ENCODE measurements around the gene NR5A2. TPM values are rescaled to one million over a fixed set of nuclear protein-coding genes. Genes with fewer than 3 reads are reported as not detected.

The NR5A2 gene
- total RNA-seq, 1 donor from 2014 or later: 0.07 TPM

- no peak for TF ChIP-seq CTCF (IDR thresholded peaks at IDR 0.05)
- Mint-ChIP-seq H3K4me3 (no peak overlapping the region), H3K27me3 (peaks cover 46% of the 10 kb centered on the region), H3K9me3 (no peaks in the 10 kb centered on the region), H3K4me1 (peaks cover 1% of the 10 kb centered on the region), H3K36me3 (ENCODE audit: low read depth) (no peaks in the 10 kb centered on the region), H3K27ac (no peak overlapping the region)
- no peak for ATAC-seq (ENCODE audit: low read depth)
- intact Hi-C loops (cut with micrococcal nuclease): no loop called here
- CTCF ChIA-PET: interaction anchor here (0.7 kb wide), 1 partner anchor 364 kb away, joined by 3 read pairs; no protein-coding TSS in a partner anchor
- POLR2A ChIA-PET: no interaction called here
- no peak for DNase-seq
Measured at GRCh38 chr1:200048244-200048643, 20.7 kb downstream of the NR5A2 start.

- ATAC-seq (ENCODE audit: low read depth) (no peak), DNase-seq (no peak)
- H3K9me3 Mint-ChIP-seq: no peaks in the 10 kb centered on the region
- no peak overlapping the region for H3K27ac Mint-ChIP-seq
- POLR2A ChIA-PET: no interaction called here
- CTCF ChIA-PET: no interaction called here
- no peaks in the 10 kb centered on the region for H3K4me1 Mint-ChIP-seq
- H3K4me3 Mint-ChIP-seq: no peak overlapping the region
- no peaks in the 10 kb centered on the region for H3K36me3 Mint-ChIP-seq (ENCODE audit: low read depth)
- H3K27me3 Mint-ChIP-seq: peaks cover 40% of the 10 kb centered on the region
- TF ChIP-seq CTCF (IDR thresholded peaks at IDR 0.05): no peak
- intact Hi-C loops (cut with micrococcal nuclease): no loop called here
Measured at GRCh38 chr1:200049810-200050209, 22.3 kb downstream of the NR5A2 start.

GRCh38 chr1:200051620-200052019 lies 24.1 kb downstream of the NR5A2 start:
- no peaks in the 10 kb centered on the region for H3K4me1 Mint-ChIP-seq
- H3K9me3 Mint-ChIP-seq: no peaks in the 10 kb centered on the region
- no peak for TF ChIP-seq CTCF (IDR thresholded peaks at IDR 0.05)
- DNase-seq (no peak), ATAC-seq (ENCODE audit: low read depth) (no peak)
- no peak overlapping the region for H3K27ac Mint-ChIP-seq
- intact Hi-C loops (cut with micrococcal nuclease): no loop called here
- ChIA-PET POLR2A (no interaction called here), CTCF (no interaction called here)
- H3K27me3 Mint-ChIP-seq: peaks cover 25% of the 10 kb centered on the region
- no peaks in the 10 kb centered on the region for H3K36me3 Mint-ChIP-seq (ENCODE audit: low read depth)
- H3K4me3 Mint-ChIP-seq: no peak overlapping the region

- no peak for TF ChIP-seq CTCF (IDR thresholded peaks at IDR 0.05)
- POLR2A ChIA-PET: no interaction called here
- Mint-ChIP-seq H3K27me3 (peaks cover 34% of the 10 kb centered on the region), H3K4me1 (no peaks in the 10 kb centered on the region), H3K9me3 (no peaks in the 10 kb centered on the region), H3K4me3 (no peak overlapping the region), H3K27ac (no peak overlapping the region), H3K36me3 (ENCODE audit: low read depth) (no peaks in the 10 kb centered on the region)
- CTCF ChIA-PET: no interaction called here
- DNase-seq (no peak), ATAC-seq (ENCODE audit: low read depth) (no peak)
- intact Hi-C loops (cut with micrococcal nuclease): no loop called here
Measured at GRCh38 chr1:200053091-200053490, 25.6 kb downstream of the NR5A2 start.

- TF ChIP-seq CTCF (IDR thresholded peaks at IDR 0.05): no peak
- H3K9me3 Mint-ChIP-seq: no peaks in the 10 kb centered on the region
- H3K4me3 Mint-ChIP-seq: no peak overlapping the region
- intact Hi-C loops (cut with micrococcal nuclease): no loop called here
- H3K36me3 Mint-ChIP-seq (ENCODE audit: low read depth): no peaks in the 10 kb centered on the region
- POLR2A ChIA-PET: interaction anchor here (0.6 kb wide), 1 partner anchor 39 kb away, joined by 5 read pairs; no protein-coding TSS in a partner anchor
- CTCF ChIA-PET: no interaction called here
- H3K4me1 Mint-ChIP-seq: no peaks in the 10 kb centered on the region
- no peak for ATAC-seq (ENCODE audit: low read depth)
- H3K27ac Mint-ChIP-seq: no peak overlapping the region
- no peak for DNase-seq
- H3K27me3 Mint-ChIP-seq: peaks cover 35% of the 10 kb centered on the region
Measured at GRCh38 chr1:200053646-200054045, 26.1 kb downstream of the NR5A2 start.

All from activated B cell treated with CpG ODN at 0.5 μM for 24 hours (primary cell).